CD4-positive, alpha-beta T cell (primary cell): ENCODE data around the gene KDM8. TPM values are rescaled to one million over a fixed set of nuclear protein-coding genes. Genes with fewer than 3 reads are reported as not detected.

ENCODE experiments used
- ATAC-seq: fragments of 200-7000 bp; cut with Tn5 transposase; one replicate; pipeline ENCODE4 v1.10.0; 2022; ENCODE audit warnings: mild to moderate bottlenecking; ENCODE audit not compliant: poor library complexity
- CTCF ChIA-PET: fragments of 350-600 bp; sonication (Branson Sonifier 250); formaldehyde crosslinking; loops from one replicate; lab custom pipeline; 2021; ENCODE audit warnings: antibody characterized with exemption, inconsistent platforms; lab: Charles Lee
- POLR2A ChIA-PET: fragments of 350-600 bp; sonication (Branson Sonifier 250); formaldehyde crosslinking; loops from one replicate; lab custom pipeline; 2021; ENCODE audit warnings: antibody characterized with exemption, inconsistent platforms; lab: Charles Lee
- DNase-seq, 14 experiments: peaks; one replicate each; pipeline ENCODE4 v3.0.0-alpha.2; 2013 to 2020; ENCODE audit warnings: mixed read lengths in 2 of 14
- H3K27ac ChIP-seq, 2 donors: one replicate each; pipeline versions ENCODE4 v1.5.1 to v1.7.0; 2013; ENCODE audit warnings: low read length in 2 of 2, low read depth in 1 of 2, mild to moderate bottlenecking in 1 of 2
- H3K27me3 ChIP-seq, 2 experiments: 1 replicate in 1 of 2; 2 replicates in 1 of 2; pipeline versions ENCODE4 v1.6.1 to v1.7.0; 2013; ENCODE audit warnings: low read length in 2 of 2, control low read depth in 1 of 2, mild to moderate bottlenecking in 1 of 2, moderate library complexity in 1 of 2; ENCODE audit not compliant: insufficient read depth in 2 of 2, control insufficient read depth in 1 of 2
- H3K36me3 ChIP-seq: one replicate; pipeline ENCODE4 v1.6.1; 2013; ENCODE audit warnings: low read length, control low read depth; ENCODE audit not compliant: insufficient read depth
- H3K4me1 ChIP-seq: one replicate; pipeline ENCODE4 v1.6.1; 2013; ENCODE audit warnings: low read length, control low read depth; ENCODE audit not compliant: insufficient read depth
- H3K4me3 ChIP-seq: one replicate; pipeline ENCODE4 v1.5.1; 2013; ENCODE audit warnings: mild to moderate bottlenecking, low read length, moderate library complexity
- H3K9me3 ChIP-seq, 2 experiments: 1 replicate in 1 of 2; 2 replicates in 1 of 2; pipeline versions ENCODE4 v1.6.1 to v1.7.0; 2013; ENCODE audit warnings: low read length in 2 of 2, mild to moderate bottlenecking in 2 of 2, control low read depth in 1 of 2, moderate library complexity in 1 of 2; ENCODE audit not compliant: control insufficient read depth in 1 of 2, insufficient read depth in 1 of 2
- H3K27ac Mint-ChIP-seq: one replicate; pipeline ENCODE4 v1.8.0; 2020; ENCODE audit warnings: mixed read lengths
- H3K27me3 Mint-ChIP-seq: one replicate; pipeline ENCODE4 v1.8.0; 2021; ENCODE audit warnings: mixed read lengths
- H3K36me3 Mint-ChIP-seq: one replicate; pipeline ENCODE4 v1.8.0; 2021; ENCODE audit warnings: low read depth, mixed read lengths
- H3K4me1 Mint-ChIP-seq: one replicate; pipeline ENCODE4 v1.8.0; 2021; ENCODE audit warnings: low read depth, mixed read lengths
- H3K4me3 Mint-ChIP-seq: one replicate; pipeline ENCODE4 v1.8.0; 2020; ENCODE audit warnings: mild to moderate bottlenecking, mixed read lengths
- H3K9me3 Mint-ChIP-seq: one replicate; pipeline ENCODE4 v1.8.0; 2020; ENCODE audit warnings: mixed read lengths
- CTCF ChIP-seq: fragments of 200-600 bp; IDR thresholded peaks from one replicate; pipeline ENCODE4 v1.8.0; 2022; ENCODE audit warnings: antibody characterized with exemption, mild to moderate bottlenecking
- intact Hi-C, 2 experiments: fragments of 100-400 bp; cut with DNase I in 1 of 2; cut with micrococcal nuclease in 1 of 2; formaldehyde crosslinking; loops; one replicate each; pipeline versions ENCODE4 v1.15.1 to v1.9.0; 2023 to 2025; cut with DNase I, micrococcal nuclease
- total RNA-seq, 174 experiments: library from RNA in 2 of 174; stranded (reverse) in 2 of 174; gene quantifications; one replicate each; pipeline ENCODE4 v1.2.3 and lab custom pipeline; 2021 to 2026

The KDM8 gene
- total RNA-seq, 2 experiments from 2014 or later, result 15.1 to 17.3 TPM

DNA sequence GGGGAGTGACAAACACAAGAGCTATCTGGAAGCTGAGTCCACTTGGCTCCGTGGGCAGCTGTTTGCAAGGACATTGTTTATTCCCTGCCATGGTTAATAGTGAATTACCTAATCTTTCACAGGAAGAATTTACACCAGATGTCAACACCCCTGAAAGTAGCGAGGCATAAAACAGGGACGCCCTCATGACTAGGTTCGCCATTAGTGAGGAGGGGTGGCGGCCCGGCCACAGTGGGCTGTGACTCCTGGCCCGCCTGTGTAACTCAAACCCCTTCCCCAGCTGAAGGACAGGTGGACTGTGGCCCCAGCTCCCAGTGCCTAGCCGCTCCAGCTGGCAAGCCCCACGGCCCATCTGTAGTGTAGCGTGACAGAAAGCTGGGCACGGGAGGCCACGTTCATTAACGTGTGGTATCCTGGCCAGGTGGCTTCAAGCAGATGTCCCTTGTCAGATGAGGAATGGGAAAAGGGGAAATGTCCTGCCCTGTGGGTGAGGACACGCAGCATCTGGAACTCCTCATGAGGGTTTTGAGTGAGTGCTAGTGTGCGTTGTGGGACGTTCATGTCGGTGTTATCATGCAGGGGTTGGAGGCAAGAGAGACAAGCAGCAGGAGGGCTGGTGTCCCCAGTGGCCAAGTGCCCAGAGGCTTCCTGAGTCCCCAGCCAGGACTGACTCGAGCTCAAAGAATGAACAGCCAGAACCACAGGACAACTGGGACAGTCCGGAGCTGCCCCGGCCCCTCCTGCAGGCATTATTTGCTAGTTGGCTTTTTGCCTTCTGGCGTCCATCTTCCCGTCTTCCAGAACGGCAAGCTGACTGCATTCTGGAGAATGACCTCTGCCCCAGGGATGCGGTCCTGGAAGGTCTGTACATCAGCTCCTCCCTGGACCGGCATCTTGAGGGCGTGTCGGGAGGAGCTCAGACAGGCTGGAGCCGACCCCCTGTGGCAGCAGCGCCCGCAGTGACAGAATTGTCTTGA is 19.2 kb downstream of the KDM8 start:
- Histone ChIP-seq H3K9me3 (no peaks in the 10 kb centered on the region), H3K36me3 (peaks cover 57% of the 10 kb centered on the region), H3K4me1 (peaks cover 20% of the 10 kb centered on the region), H3K4me3 (no peak overlapping the region), H3K27ac (no peak overlapping the region), H3K27me3 (no peaks in the 10 kb centered on the region)
- no peak overlapping the region for H3K4me3 Mint-ChIP-seq
- H3K27me3 Mint-ChIP-seq, result no peaks in the 10 kb centered on the region
- no peak for ATAC-seq
- ChIA-PET CTCF (interaction anchor here (0.6 to 1.7 kb wide), 2 partner anchors 13 to 43 kb away, joined by 3 to 7 read pairs; no protein-coding TSS in a partner anchor), POLR2A (interaction anchor here (0.7 to 2.6 kb wide), 3 partner anchors 12 to 19 kb away, joined by 3 to 10 read pairs (median 4); partner anchors contain the start of gene KDM8)
- no peak for DNase-seq
- H3K36me3 Mint-ChIP-seq, result peaks cover 34% of the 10 kb centered on the region
- intact Hi-C loops, result no loop called here
- H3K9me3 Mint-ChIP-seq, result no peaks in the 10 kb centered on the region
- peak overlapping the region; percentile 61 for H3K27ac Mint-ChIP-seq
- H3K4me1 Mint-ChIP-seq, result peaks cover 19% of the 10 kb centered on the region
- TF ChIP-seq CTCF, result no peak

- no peak for ATAC-seq
- no peaks in the 10 kb centered on the region for H3K9me3 Mint-ChIP-seq
- H3K9me3 ChIP-seq, result no peaks in the 10 kb centered on the region
- ChIA-PET POLR2A (interaction anchor here (1.1 to 2.6 kb wide), 2 partner anchors 11 to 20 kb away, joined by 4 to 10 read pairs; partner anchors contain the start of gene KDM8), CTCF (no interaction called here)
- no peak overlapping the region for H3K4me3 ChIP-seq
- DNase-seq, result peak in 2 of 14 experiments; percentile 35 to 36
- H3K36me3 ChIP-seq, result peaks cover 52% of the 10 kb centered on the region
- H3K4me1 Mint-ChIP-seq, result peaks cover 19% of the 10 kb centered on the region
- H3K36me3 Mint-ChIP-seq, result peaks cover 34% of the 10 kb centered on the region
- no peak for TF ChIP-seq CTCF
- intact Hi-C loops, result no loop called here
- no peaks in the 10 kb centered on the region for H3K27me3 ChIP-seq
- H3K27ac Mint-ChIP-seq, result no peak overlapping the region
- peaks cover 24% of the 10 kb centered on the region for H3K4me1 ChIP-seq
- H3K27me3 Mint-ChIP-seq, result no peaks in the 10 kb centered on the region
- H3K4me3 Mint-ChIP-seq, result no peak overlapping the region
- H3K27ac ChIP-seq, result no peak overlapping the region
Observed at GRCh38 chr16:27223226-27223610, 19.9 kb downstream of the KDM8 start.

DNA sequence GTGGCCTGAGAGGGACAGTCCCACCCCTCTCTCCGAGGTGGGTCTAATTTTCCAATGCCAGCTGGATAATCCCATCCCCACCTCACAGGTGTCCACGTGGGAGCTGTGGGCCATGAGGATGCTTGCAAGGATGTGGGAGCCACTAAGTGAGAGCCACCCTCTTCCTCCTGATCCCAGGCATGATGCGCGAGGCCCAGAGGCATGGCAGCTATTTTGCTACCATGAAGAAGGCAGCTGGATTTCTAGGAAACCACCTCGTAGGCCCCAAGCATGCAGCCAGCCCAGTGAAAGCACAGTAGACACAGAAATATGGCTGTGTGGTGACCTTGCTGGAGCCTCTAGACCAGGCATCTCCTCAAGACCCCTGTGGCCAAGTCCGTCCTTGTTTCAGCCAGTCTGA is 20.4 kb downstream of the KDM8 start:
- intact Hi-C loops, result no loop called here
- DNase-seq, result no peak
- no peak for TF ChIP-seq CTCF
- no peak for ATAC-seq
- Histone ChIP-seq H3K36me3 (peaks cover 51% of the 10 kb centered on the region), H3K9me3 (no peaks in the 10 kb centered on the region), H3K27ac (no peak overlapping the region), H3K4me1 (peaks cover 26% of the 10 kb centered on the region), H3K4me3 (no peak overlapping the region), H3K27me3 (no peaks in the 10 kb centered on the region)
- peaks cover 20% of the 10 kb centered on the region for H3K4me1 Mint-ChIP-seq
- H3K9me3 Mint-ChIP-seq, result no peaks in the 10 kb centered on the region
- peaks cover 33% of the 10 kb centered on the region for H3K36me3 Mint-ChIP-seq
- no peaks in the 10 kb centered on the region for H3K27me3 Mint-ChIP-seq
- ChIA-PET POLR2A (interaction anchor here (1.1 kb wide), 1 partner anchor 20 kb away, joined by 4 read pairs; the partner anchor contains the start of gene KDM8), CTCF (interaction anchor here (1.6 kb wide), 1 partner anchor 144 kb away, joined by 4 read pairs; no protein-coding TSS in a partner anchor)
- H3K4me3 Mint-ChIP-seq, result no peak overlapping the region
- H3K27ac Mint-ChIP-seq, result peak overlapping the region; percentile 69
